Parathyroid adenoma (tissue), 2 donors: ENCODE results near the gene ARHGEF5.
"Not testable (repeated sequence)": the region's sequence is repeated elsewhere in the genome, so short reads cannot be mapped to it uniquely, and the experiment has no call there.

ENCODE experiments used
- H2AFZ ChIP-seq: fragments of 300-600 bp; sonication (generic); one replicate; pipeline ENCODE4 v1.7.0; 2017; ENCODE audit warnings: antibody characterized with exemption, mild to moderate bottlenecking
- H3K27ac ChIP-seq: fragments of 300-600 bp; sonication (generic); one replicate; pipeline ENCODE4 v1.7.0; 2017
- H3K27me3 ChIP-seq: fragments of 300-600 bp; sonication (generic); one replicate; pipeline ENCODE4 v1.7.0; 2017; ENCODE audit warnings: low read length; ENCODE audit not compliant: control insufficient read depth, insufficient read depth
- H3K36me3 ChIP-seq: fragments of 300-600 bp; sonication (generic); one replicate; pipeline ENCODE4 v1.7.0; 2017; ENCODE audit warnings: low read length; ENCODE audit not compliant: control insufficient read depth, insufficient read depth
- H3K4me1 ChIP-seq: fragments of 300-600 bp; sonication (generic); one replicate; pipeline ENCODE4 v1.7.0; 2017; ENCODE audit warnings: control low read depth
- H3K4me2 ChIP-seq: fragments of 300-600 bp; sonication (generic); one replicate; pipeline ENCODE4 v1.7.0; 2017; ENCODE audit warnings: low read length
- H3K4me3 ChIP-seq: fragments of 300-600 bp; sonication (generic); one replicate; pipeline ENCODE4 v1.7.0; 2017; ENCODE audit warnings: low read depth, low read length
- H3K79me2 ChIP-seq: fragments of 300-600 bp; sonication (generic); one replicate; pipeline ENCODE4 v1.7.0; 2017; ENCODE audit warnings: control low read depth
- H3K9ac ChIP-seq: fragments of 300-600 bp; sonication (generic); one replicate; pipeline ENCODE4 v1.7.0; 2017; ENCODE audit warnings: mild to moderate bottlenecking
- H3K9me3 ChIP-seq: fragments of 300-600 bp; sonication (generic); one replicate; pipeline ENCODE4 v1.7.0; 2017; ENCODE audit warnings: low read length; ENCODE audit not compliant: control insufficient read depth
- donor health status: primary hyperparathyroidism.

ARHGEF5 gene

GRCh38 chr7:144355176-144355822, at the start of gene ARHGEF5:
ARHGEF5 (plus strand) TSS chr7:144355402; CDS start chr7:144362670, 7,268 bp downstream.
- H2AFZ ChIP-seq, H3K79me2 ChIP-seq, H3K4me3 ChIP-seq, H3K9me3 ChIP-seq, H3K36me3 ChIP-seq, H3K4me1 ChIP-seq, H3K9ac ChIP-seq, H3K27me3 ChIP-seq, H3K27ac ChIP-seq, H3K4me2 ChIP-seq: not testable (repeated sequence)

- not testable (repeated sequence) for H3K4me2 ChIP-seq, H3K4me1 ChIP-seq, H3K79me2 ChIP-seq, H2AFZ ChIP-seq, H3K9me3 ChIP-seq, H3K9ac ChIP-seq, H3K27me3 ChIP-seq, H3K4me3 ChIP-seq, H3K27ac ChIP-seq, H3K36me3 ChIP-seq
Observed at GRCh38 chr7:144309702-144310101, 45.5 kb upstream of the ARHGEF5 start.

GRCh38 chr7:144311218-144311617, 44.0 kb upstream of the ARHGEF5 start:
- not testable (repeated sequence) for H3K27ac ChIP-seq, H3K4me2 ChIP-seq, H3K4me3 ChIP-seq

GRCh38 chr7:144311872-144312469, 43.2 kb upstream of the ARHGEF5 start, which contains the start of gene OR2A1:
OR2A1 (plus strand) TSS chr7:144312419; CDS start chr7:144318125, 5,706 bp downstream.
- not testable (repeated sequence) for H3K79me2 ChIP-seq, H3K9me3 ChIP-seq, H3K27me3 ChIP-seq, H3K27ac ChIP-seq, H2AFZ ChIP-seq, H3K9ac ChIP-seq, H3K4me3 ChIP-seq, H3K4me2 ChIP-seq, H3K4me1 ChIP-seq, H3K36me3 ChIP-seq

More at GRCh38 chr7:144311218-144311617, 44.0 kb upstream of the ARHGEF5 start:
- H2AFZ ChIP-seq, H3K9me3 ChIP-seq, H3K79me2 ChIP-seq, H3K9ac ChIP-seq, H3K27me3 ChIP-seq, H3K4me1 ChIP-seq, H3K36me3 ChIP-seq: not testable (repeated sequence)

GRCh38 chr7:144317537-144317936, 37.7 kb upstream of the ARHGEF5 start:
- H3K79me2 ChIP-seq, H3K4me2 ChIP-seq, H3K27me3 ChIP-seq, H3K27ac ChIP-seq, H3K36me3 ChIP-seq, H3K9ac ChIP-seq, H3K9me3 ChIP-seq, H3K4me1 ChIP-seq, H3K4me3 ChIP-seq, H2AFZ ChIP-seq: not testable (repeated sequence)

- not testable (repeated sequence) for H3K4me1 ChIP-seq, H3K4me2 ChIP-seq, H2AFZ ChIP-seq, H3K9me3 ChIP-seq, H3K36me3 ChIP-seq, H3K79me2 ChIP-seq, H3K9ac ChIP-seq, H3K27ac ChIP-seq, H3K4me3 ChIP-seq, H3K27me3 ChIP-seq
Observed at GRCh38 chr7:144319547-144319946, 35.7 kb upstream of the ARHGEF5 start.

GRCh38 chr7:144321677-144322206, 33.5 kb upstream of the ARHGEF5 start:
- H3K27ac ChIP-seq, H3K4me3 ChIP-seq, H3K9me3 ChIP-seq, H3K4me2 ChIP-seq, H3K36me3 ChIP-seq, H2AFZ ChIP-seq, H3K79me2 ChIP-seq, H3K9ac ChIP-seq, H3K27me3 ChIP-seq, H3K4me1 ChIP-seq: not testable (repeated sequence)

- not testable (repeated sequence) for H3K4me2 ChIP-seq, H2AFZ ChIP-seq
Observed at GRCh38 chr7:144323359-144323758, 31.8 kb upstream of the ARHGEF5 start.

GRCh38 chr7:144325868-144326267, 29.3 kb upstream of the ARHGEF5 start:
- H3K4me2 ChIP-seq, H3K4me3 ChIP-seq, H3K9ac ChIP-seq, H3K36me3 ChIP-seq, H3K4me1 ChIP-seq, H2AFZ ChIP-seq, H3K9me3 ChIP-seq, H3K27me3 ChIP-seq, H3K27ac ChIP-seq, H3K79me2 ChIP-seq: not testable (repeated sequence)

More at GRCh38 chr7:144323359-144323758, 31.8 kb upstream of the ARHGEF5 start:
- H3K27me3 ChIP-seq, H3K4me1 ChIP-seq, H3K79me2 ChIP-seq, H3K9ac ChIP-seq, H3K4me3 ChIP-seq, H3K9me3 ChIP-seq, H3K36me3 ChIP-seq, H3K27ac ChIP-seq: not testable (repeated sequence)

- H3K4me2 ChIP-seq, H3K27me3 ChIP-seq, H3K36me3 ChIP-seq, H3K9ac ChIP-seq, H3K4me1 ChIP-seq, H2AFZ ChIP-seq, H3K27ac ChIP-seq, H3K79me2 ChIP-seq, H3K9me3 ChIP-seq, H3K4me3 ChIP-seq: not testable (repeated sequence)
Observed at GRCh38 chr7:144330044-144330443, 25.2 kb upstream of the ARHGEF5 start.
